IMR-90 (cell line): ENCODE results near the gene ESAM. TPM values are rescaled to one million over a fixed set of nuclear protein-coding genes. Genes with fewer than 3 reads are reported as not detected.

Experiments
- ATAC-seq: fragments of 200-7000 bp; cut with Tn5 transposase; 2 replicates; pipeline ENCODE4 v1.9.1; 2020; ENCODE audit warnings: low read depth, mild to moderate bottlenecking, moderate library complexity
- BruUV-seq: library from RNA; stranded (reverse); fragments of 400-500 nt; replicated peaks from 2 replicates; lab custom pipeline; 2021; lab: Mats Ljungman, UMichigan
- CTCF ChIA-PET: fragments of 300-600 bp; formaldehyde crosslinking; extraction: SDS; loops from one replicate; lab custom pipeline; 2021; ENCODE audit warnings: antibody characterized with exemption; lab: Yijun Ruan, JAX
- POLR2A ChIA-PET: fragments of 300-600 bp; sonication (Branson Sonifier 250); formaldehyde crosslinking; loops from one replicate; lab custom pipeline; 2022; ENCODE audit warnings: antibody characterized with exemption; ENCODE audit not compliant: unreplicated experiment; lab: Charles Lee
- DNase-seq: peaks from one replicate; pipeline ENCODE4 v3.0.0; 2013
- H2AFZ ChIP-seq: replicated peaks from 2 replicates; pipeline ENCODE3; 2013; ENCODE audit warnings: low read length, mild to moderate bottlenecking; ENCODE audit not compliant: poor library complexity
- H2AK5ac ChIP-seq: 2 replicates; pipeline ENCODE4 v1.6.1; 2013; ENCODE audit warnings: low read depth, low read length, inconsistent platforms
- H2AK9ac ChIP-seq: replicated peaks from 2 replicates; pipeline ENCODE3; 2013; ENCODE audit warnings: mild to moderate bottlenecking, low read depth, low read length, moderate library complexity; ENCODE audit not compliant: poor library complexity
- H2BK120ac ChIP-seq: 2 replicates; pipeline ENCODE4 v1.6.1; 2013; ENCODE audit warnings: low read depth, low read length, inconsistent platforms
- H2BK15ac ChIP-seq: 3 replicates; pipeline ENCODE4 v1.6.1; 2013; ENCODE audit warnings: low read depth, low read length, inconsistent platforms
- H2BK20ac ChIP-seq: 2 replicates; pipeline ENCODE4 v1.6.1; 2013; ENCODE audit warnings: low read depth, mild to moderate bottlenecking, inconsistent platforms, low read length, moderate library complexity
- H2BK5ac ChIP-seq: 2 replicates; pipeline ENCODE4 v1.6.1; 2013; ENCODE audit warnings: mild to moderate bottlenecking, low read depth, low read length, inconsistent platforms; ENCODE audit not compliant: poor library complexity, severe bottlenecking
- H3K14ac ChIP-seq: replicated peaks from 2 replicates; pipeline ENCODE4 v1.6.1; 2013; ENCODE audit warnings: low read depth, low read length, inconsistent platforms
- H3K18ac ChIP-seq: 2 replicates; pipeline ENCODE4 v1.6.1; 2013; ENCODE audit warnings: low read depth, low read length, control low read depth
- H3K23ac ChIP-seq: 2 replicates; pipeline ENCODE4 v1.6.1; 2013; ENCODE audit warnings: low read depth, low read length, inconsistent platforms
- H3K27ac ChIP-seq: 2 replicates; pipeline ENCODE4 v1.5.1; 2013; ENCODE audit warnings: mild to moderate bottlenecking, control low read depth, low read length; ENCODE audit not compliant: insufficient read depth
- H3K27me3 ChIP-seq: 2 replicates; pipeline ENCODE4 v1.6.1; 2013; ENCODE audit warnings: low read length; ENCODE audit not compliant: control insufficient read depth, insufficient read depth
- H3K36me3 ChIP-seq: 2 replicates; pipeline ENCODE4 v1.6.1; 2013; ENCODE audit warnings: low read length, mixed read lengths; ENCODE audit not compliant: control insufficient read depth, insufficient read depth
- H3K4ac ChIP-seq: 2 replicates; pipeline ENCODE4 v1.6.1; 2013; ENCODE audit warnings: low read depth, low read length, inconsistent platforms
- H3K4me1 ChIP-seq: 2 replicates; pipeline ENCODE4 v1.6.1; 2013; ENCODE audit warnings: low read length, mixed read lengths; ENCODE audit not compliant: control insufficient read depth, insufficient read depth
- H3K4me2 ChIP-seq: 2 replicates; pipeline ENCODE4 v1.6.1; 2013; ENCODE audit warnings: low read depth, mild to moderate bottlenecking, control low read depth, low read length, moderate library complexity
- H3K4me3 ChIP-seq: 2 replicates; pipeline ENCODE4 v1.5.1; 2013; ENCODE audit warnings: low read depth, mild to moderate bottlenecking, control low read depth, low read length, moderate library complexity; ENCODE audit not compliant: insufficient read depth
- H3K56ac ChIP-seq: 2 replicates; pipeline ENCODE4 v1.6.1; 2013; ENCODE audit warnings: low read length, inconsistent platforms; ENCODE audit not compliant: insufficient read depth; ENCODE audit errors: extremely low read depth
- H3K79me1 ChIP-seq, 2 experiments: 2 replicates each; pipeline ENCODE4 v1.6.1; 2013; ENCODE audit warnings: low read length in 2 of 2, inconsistent platforms in 1 of 2, low read depth in 1 of 2
- H3K9ac ChIP-seq: 2 replicates; pipeline ENCODE4 v1.6.1; 2013; ENCODE audit warnings: low read depth, low read length, control low read depth
- H3K9me1 ChIP-seq: 2 replicates; pipeline ENCODE4 v1.6.1; 2013; ENCODE audit warnings: low read length, inconsistent platforms; ENCODE audit not compliant: insufficient read depth
- H3K9me3 ChIP-seq: 2 replicates; pipeline ENCODE4 v1.6.1; 2013; ENCODE audit warnings: low read length; ENCODE audit not compliant: control insufficient read depth, insufficient read depth
- H4K20me1 ChIP-seq: 2 replicates; pipeline ENCODE4 v1.6.1; 2013; ENCODE audit warnings: low read length, inconsistent platforms; ENCODE audit not compliant: insufficient read depth
- H4K5ac ChIP-seq: 2 replicates; pipeline ENCODE4 v1.6.1; 2013; ENCODE audit warnings: mild to moderate bottlenecking, low read depth, low read length, control low read depth
- H4K8ac ChIP-seq, 2 experiments: 2 replicates each; pipeline ENCODE4 v1.6.1; 2013; ENCODE audit warnings: low read depth in 2 of 2, low read length in 2 of 2, control low read depth in 1 of 2, inconsistent platforms in 1 of 2
- H4K91ac ChIP-seq: 2 replicates; pipeline ENCODE4 v1.6.1; 2013; ENCODE audit warnings: low read depth, low read length, inconsistent platforms; ENCODE audit not compliant: insufficient read depth
- ELK1 ChIP-seq: fragments of 150-350 bp; IDR thresholded peaks from 2 replicates; pipeline ENCODE4 v1.6.1; 2016; ENCODE audit warnings: low read depth, mild to moderate bottlenecking, low read length, moderate library complexity, borderline replicate concordance
- POLR2A ChIP-seq: IDR thresholded peaks from 2 replicates; pipeline ENCODE4 v1.6.1; 2012; ENCODE audit warnings: mild to moderate bottlenecking, low read depth, low read length
- WGBS, 2 experiments: methylation state at CpG; one replicate each; pipeline versions ENCODE4 v1.1.5 to v1.1.7; 2013; ENCODE audit warnings: missing lambda C conversion rate in 2 of 2; ENCODE audit not compliant: insufficient read length in 1 of 2; ENCODE audit errors: extremely low coverage in 2 of 2; 5-methylcytosine and 5-hydroxymethylcytosine counted together
- dilution Hi-C: fragments of 300-500 bp; cut with HindIII; formaldehyde crosslinking; loops from one replicate; pipeline ENCODE4 v1.14.3; 2018; ENCODE audit warnings: low sequenced_read_pairs; ENCODE audit not compliant: unreplicated experiment
- in situ Hi-C: fragments of 300-500 bp; cut with MboI; formaldehyde crosslinking; loops from 3 replicates; pipeline ENCODE4 v1.14.3; 2019; ENCODE audit warnings: low sequenced_read_pairs, inconsistent platforms, mixed read lengths
- intact Hi-C: fragments of 100-400 bp; cut with micrococcal nuclease; formaldehyde crosslinking; loops from 2 replicates; pipeline ENCODE4 v1.10.0; 2022
- polyA plus RNA-seq, 3 experiments: library from polyadenylated mRNA; depleted of rRNA; stranded (reverse); fragments of >200 nt; gene quantifications; 2 replicates each; pipeline ENCODE4 v1.2.3, GENCODE V29; 2012; ENCODE audit warnings: low replicate concordance in 1 of 3
- total RNA-seq: library from RNA; depleted of rRNA; stranded (reverse); fragments of >200 nt; gene quantifications from 2 replicates; pipeline ENCODE4 v1.2.3, GENCODE V29; 2012

Gene ESAM
- total and polyA plus RNA-seq, 2 of the 4 experiments (the other 2 are of a cell fraction), result under 0.01 to 0.12 TPM

- Histone ChIP-seq H3K14ac (no peak overlapping the region), H4K8ac (no peak overlapping the region), H3K27ac (no peak overlapping the region), H2AFZ (peak overlapping the region; percentile 79), H3K4me3 (peak overlapping the region; percentile 31; the same call in 1 of the 2 replicates), H2BK5ac (no peak overlapping the region), H4K5ac (no peak overlapping the region), H3K18ac (no peak overlapping the region), H2AK9ac (no peak overlapping the region), H3K27me3 (peaks cover 32% of the 10 kb centered on the region), H2BK15ac (no peak overlapping the region), H3K23ac (0 out of 2 replicates have a peak overlapping the region, but pooled peaks have one; percentile 43), H2AK5ac (no peak overlapping the region), H3K4ac (no peak overlapping the region), H3K79me1 (no peaks in the 10 kb centered on the region), H3K36me3 (no peaks in the 10 kb centered on the region), H4K91ac (no peak overlapping the region), H3K56ac (no peak overlapping the region), H3K4me2 (peak overlapping the region; percentile 82), H2BK20ac (no peak overlapping the region), H3K9me3 (no peaks in the 10 kb centered on the region), H4K20me1 (no peaks in the 10 kb centered on the region), H2BK120ac (no peak overlapping the region), H3K4me1 (peaks cover 3% of the 10 kb centered on the region), H3K9me1 (no peaks in the 10 kb centered on the region), H3K9ac (peak overlapping the region; percentile 22; the same call in 1 of the 2 replicates)
- ChIA-PET POLR2A (no interaction called here), CTCF (interaction anchor here (1.6 kb wide), 1 partner anchor 11 kb away, joined by 4 read pairs; no protein-coding TSS in a partner anchor)
- dilution Hi-C loops (no loop called here), in situ Hi-C loops (no loop called here), intact Hi-C loops (loop anchor here (5.0 kb wide), 1 partner anchor 40 kb away; no protein-coding TSS in a partner anchor)
- no TSS peak for BruUV-seq
- DNase-seq (peak; percentile 59), ATAC-seq (peak; percentile 66)
- no peak for TF ChIP-seq POLR2A
- TF ChIP-seq ELK1, result no peak
- 12% methylated on average over 3 of the region's 7 CpGs; no CpG with 5 or more reads in 1 of the 2 experiments for WGBS, 2 experiments
These were observed 44.7 kb downstream of the ESAM start for GRCh38 chr11:124717421-124717785.
